Endodermal cell (in vitro differentiated cells): ENCODE measurements around the gene ZDHHC19. TPM values are rescaled to one million over a fixed set of nuclear protein-coding genes. Genes with fewer than 3 reads are reported as not detected.
"Not testable (repeated sequence)": the region's sequence is repeated elsewhere in the genome, so short reads cannot be mapped to it uniquely, and the experiment has no call there.

Experiments
- DNase-seq: peaks from one replicate; pipeline ENCODE4 v3.0.0-alpha.2; 2017
- H3K27ac ChIP-seq: 2 replicates; pipeline ENCODE4 v1.5.1; 2013; ENCODE audit warnings: mild to moderate bottlenecking, low read depth, low read length, moderate library complexity
- H3K27me3 ChIP-seq: 2 replicates; pipeline ENCODE4 v1.6.1; 2013; ENCODE audit warnings: mild to moderate bottlenecking, low read length, moderate library complexity; ENCODE audit not compliant: insufficient read depth, control insufficient read depth, poor library complexity, severe bottlenecking
- H3K36me3 ChIP-seq: 2 replicates; pipeline ENCODE4 v1.7.0; 2013; ENCODE audit warnings: mild to moderate bottlenecking, low read length, moderate library complexity; ENCODE audit not compliant: control insufficient read depth, insufficient read depth
- H3K4me1 ChIP-seq: one replicate; pipeline ENCODE4 v1.7.0; 2013; ENCODE audit warnings: low read length; ENCODE audit not compliant: control insufficient read depth, insufficient read depth
- H3K4me3 ChIP-seq: 2 replicates; pipeline ENCODE4 v1.5.1; 2013; ENCODE audit warnings: mild to moderate bottlenecking, low read length, moderate library complexity
- H3K9ac ChIP-seq: 2 replicates; pipeline ENCODE4 v1.6.1; 2013; ENCODE audit warnings: mild to moderate bottlenecking, low read length, moderate library complexity; ENCODE audit not compliant: poor library complexity, severe bottlenecking; ENCODE audit errors: extremely low read depth
- H3K9me3 ChIP-seq: 2 replicates; pipeline ENCODE4 v1.6.1; 2013; ENCODE audit warnings: mild to moderate bottlenecking, low read length, moderate library complexity; ENCODE audit not compliant: control insufficient read depth
- H3K27ac Mint-ChIP-seq: 2 replicates; pipeline ENCODE4 v1.8.0; 2020; ENCODE audit warnings: mixed read lengths
- H3K27me3 Mint-ChIP-seq: 2 replicates; pipeline ENCODE4 v1.8.0; 2021; ENCODE audit warnings: mild to moderate bottlenecking, mixed read lengths; ENCODE audit not compliant: insufficient read depth
- H3K36me3 Mint-ChIP-seq: 2 replicates; pipeline ENCODE4 v1.8.0; 2020; ENCODE audit warnings: low read depth, mixed read lengths
- H3K4me1 Mint-ChIP-seq: 2 replicates; pipeline ENCODE4 v1.8.0; 2020; ENCODE audit warnings: mixed read lengths
- H3K4me3 Mint-ChIP-seq: 2 replicates; pipeline ENCODE4 v1.8.0; 2020; ENCODE audit warnings: mild to moderate bottlenecking, moderate library complexity, mixed read lengths
- H3K9me3 Mint-ChIP-seq: 2 replicates; pipeline ENCODE4 v1.8.0; 2020; ENCODE audit warnings: mild to moderate bottlenecking, mixed read lengths
- WGBS, 2 experiments: methylation state at CpG; one replicate each; pipeline versions ENCODE4 v1.1.5 to v1.1.7; 2013; ENCODE audit warnings: missing lambda C conversion rate in 2 of 2, mixed read lengths in 1 of 2; ENCODE audit not compliant: insufficient coverage in 1 of 2, insufficient read length in 1 of 2; 5-methylcytosine and 5-hydroxymethylcytosine counted together
- total RNA-seq, 2 donors: library from RNA; stranded (reverse); fragmentation: NEBNext Ultra II Directional in 1 of 2; extraction: Animal tissue kit (Norgen Biotek cat#: 25700) in 1 of 2; gene quantifications; 2 replicates in 1 of 2; 3 replicates in 1 of 2; pipeline ENCODE4 v1.2.1, GENCODE V29; 2021
- TF ChIP-seq, protein P1 (sequence below): fragments of 200-600 bp; sonication (generic); conservative IDR thresholded peaks from 2 replicates; pipeline ENCODE4 v1.5.0; 2021; ENCODE audit warnings: antibody characterized with exemption, mild to moderate bottlenecking

Gene ZDHHC19
- total RNA-seq, 2 donors from 2014 or later = 0.86 TPM; not detected in 1

DNA sequence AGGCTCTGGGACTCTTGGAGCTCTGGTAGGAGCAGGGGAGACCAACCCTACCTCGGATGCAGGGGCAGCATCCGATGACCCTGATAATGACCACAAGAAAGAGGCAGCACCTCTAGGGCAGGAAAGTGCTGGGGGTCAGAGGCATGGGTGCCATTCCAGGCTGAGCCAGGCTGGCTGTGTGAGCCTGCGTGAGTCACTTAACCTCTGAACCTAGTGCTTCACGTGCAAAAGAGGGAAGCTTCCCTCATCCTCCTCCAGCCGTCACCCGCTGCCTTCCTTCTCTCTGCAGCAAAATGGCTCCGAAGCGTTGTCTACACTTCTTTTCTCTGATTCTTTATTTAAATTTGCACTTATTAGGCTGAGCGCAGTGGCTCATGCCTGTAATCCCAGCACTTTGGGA is 35.5 kb downstream of the ZDHHC19 start:
- 83 to 93% methylated on average over 7 to 9 of the region's 9 CpGs for WGBS, 2 experiments

DNA sequence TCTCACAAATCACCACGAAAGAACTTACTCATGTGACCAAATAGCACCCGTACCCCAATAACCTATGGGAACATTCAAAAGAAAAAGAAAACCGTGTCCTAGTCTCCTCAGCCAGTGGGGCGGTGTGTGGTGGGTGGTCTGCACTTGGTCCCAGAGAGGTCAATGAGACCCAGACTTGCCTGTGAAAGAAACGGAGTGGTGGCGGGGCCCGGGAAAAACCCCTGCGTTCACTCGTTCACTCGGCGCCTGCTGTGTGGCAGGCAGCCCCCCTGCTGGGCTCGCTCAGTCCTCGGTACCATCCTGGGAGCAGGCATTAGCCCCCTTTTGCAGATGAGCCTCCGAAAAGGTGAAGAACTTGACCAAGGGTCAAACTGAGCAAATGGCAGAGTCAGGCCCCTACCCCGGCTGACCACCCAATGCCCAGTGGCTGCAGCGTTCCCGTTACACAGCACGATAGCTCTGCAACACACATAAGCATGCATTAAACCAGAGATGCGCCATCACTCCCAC is 36.0 kb downstream of the ZDHHC19 start:
- H3K27ac ChIP-seq = no peak overlapping the region
- no peaks in the 10 kb centered on the region for H3K36me3 ChIP-seq
- peaks cover 4% of the 10 kb centered on the region for H3K4me1 ChIP-seq
- TF ChIP-seq, protein P1, sequence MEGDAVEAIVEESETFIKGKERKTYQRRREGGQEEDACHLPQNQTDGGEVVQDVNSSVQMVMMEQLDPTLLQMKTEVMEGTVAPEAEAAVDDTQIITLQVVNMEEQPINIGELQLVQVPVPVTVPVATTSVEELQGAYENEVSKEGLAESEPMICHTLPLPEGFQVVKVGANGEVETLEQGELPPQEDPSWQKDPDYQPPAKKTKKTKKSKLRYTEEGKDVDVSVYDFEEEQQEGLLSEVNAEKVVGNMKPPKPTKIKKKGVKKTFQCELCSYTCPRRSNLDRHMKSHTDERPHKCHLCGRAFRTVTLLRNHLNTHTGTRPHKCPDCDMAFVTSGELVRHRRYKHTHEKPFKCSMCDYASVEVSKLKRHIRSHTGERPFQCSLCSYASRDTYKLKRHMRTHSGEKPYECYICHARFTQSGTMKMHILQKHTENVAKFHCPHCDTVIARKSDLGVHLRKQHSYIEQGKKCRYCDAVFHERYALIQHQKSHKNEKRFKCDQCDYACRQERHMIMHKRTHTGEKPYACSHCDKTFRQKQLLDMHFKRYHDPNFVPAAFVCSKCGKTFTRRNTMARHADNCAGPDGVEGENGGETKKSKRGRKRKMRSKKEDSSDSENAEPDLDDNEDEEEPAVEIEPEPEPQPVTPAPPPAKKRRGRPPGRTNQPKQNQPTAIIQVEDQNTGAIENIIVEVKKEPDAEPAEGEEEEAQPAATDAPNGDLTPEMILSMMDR = no peak
- H3K27ac Mint-ChIP-seq = no peak overlapping the region
- no peak overlapping the region for H3K9ac ChIP-seq
- WGBS, 2 experiments = 83 to 88% methylated on average over 14 to 19 of the region's 19 CpGs
- no peaks in the 10 kb centered on the region for H3K27me3 ChIP-seq
- peaks cover 6% of the 10 kb centered on the region for H3K4me1 Mint-ChIP-seq
- H3K9me3 Mint-ChIP-seq = no peaks in the 10 kb centered on the region
- no peaks in the 10 kb centered on the region for H3K9me3 ChIP-seq
- H3K27me3 Mint-ChIP-seq = no peaks in the 10 kb centered on the region
- H3K4me3 Mint-ChIP-seq = no peak overlapping the region
- no peaks in the 10 kb centered on the region for H3K36me3 Mint-ChIP-seq
- H3K4me3 ChIP-seq = no peak overlapping the region
- no peak for DNase-seq

More for the DNA sequence above, 35.5 kb downstream of the ZDHHC19 start:
- Histone ChIP-seq H3K4me1 (peaks cover 4% of the 10 kb centered on the region), H3K9ac (no peak overlapping the region), H3K9me3 (no peaks in the 10 kb centered on the region), H3K4me3 (no peak overlapping the region), H3K27me3 (no peaks in the 10 kb centered on the region), H3K36me3 (no peaks in the 10 kb centered on the region), H3K27ac (no peak overlapping the region)
- Mint-ChIP-seq H3K36me3 (no peaks in the 10 kb centered on the region), H3K27me3 (no peaks in the 10 kb centered on the region), H3K9me3 (no peaks in the 10 kb centered on the region), H3K4me3 (no peak overlapping the region), H3K4me1 (peaks cover 6% of the 10 kb centered on the region), H3K27ac (no peak overlapping the region)
- DNase-seq = no peak
- TF ChIP-seq, protein P1 = no peak

DNA sequence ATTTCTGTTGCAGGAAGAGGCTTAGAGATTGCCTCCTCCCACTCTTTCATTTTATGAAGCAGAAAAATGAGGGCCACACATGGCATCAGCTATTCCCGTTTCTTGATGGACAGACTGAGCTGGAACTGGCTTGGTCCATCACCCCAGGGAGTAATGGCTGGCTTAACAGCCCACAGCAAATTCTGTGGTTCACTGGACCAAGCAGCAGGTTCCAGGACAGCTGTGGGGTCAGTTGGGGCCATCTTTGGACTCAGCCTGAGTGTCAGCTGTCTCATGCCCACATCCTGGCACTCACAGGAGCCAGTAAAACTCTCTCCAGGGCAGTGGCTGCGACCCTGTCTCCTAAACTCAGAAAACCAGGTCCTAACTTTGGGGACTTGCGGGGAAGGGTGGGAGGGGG is 36.5 kb downstream of the ZDHHC19 start:
- H3K4me1 ChIP-seq = peaks cover 4% of the 10 kb centered on the region
- H3K9ac ChIP-seq = no peak overlapping the region
- H3K9me3 Mint-ChIP-seq = no peaks in the 10 kb centered on the region
- 92 to 96% methylated on average over 3 of the region's 3 CpGs for WGBS, 2 experiments
- H3K27me3 Mint-ChIP-seq = no peaks in the 10 kb centered on the region
- TF ChIP-seq, protein P1 = no peak
- H3K9me3 ChIP-seq = no peaks in the 10 kb centered on the region
- DNase-seq = no peak
- no peak overlapping the region for H3K27ac Mint-ChIP-seq
- no peaks in the 10 kb centered on the region for H3K36me3 ChIP-seq
- H3K36me3 Mint-ChIP-seq = no peaks in the 10 kb centered on the region
- H3K4me3 Mint-ChIP-seq = no peak overlapping the region
- H3K27ac ChIP-seq = no peak overlapping the region
- H3K27me3 ChIP-seq = no peaks in the 10 kb centered on the region
- peaks cover 5% of the 10 kb centered on the region for H3K4me1 Mint-ChIP-seq
- no peak overlapping the region for H3K4me3 ChIP-seq

- H3K27me3 ChIP-seq, H3K4me1 Mint-ChIP-seq, H3K36me3 Mint-ChIP-seq, H3K9me3 ChIP-seq, H3K36me3 ChIP-seq, H3K4me1 ChIP-seq, DNase-seq, H3K4me3 ChIP-seq, H3K27me3 Mint-ChIP-seq, H3K27ac ChIP-seq, H3K9me3 Mint-ChIP-seq, H3K27ac Mint-ChIP-seq, H3K4me3 Mint-ChIP-seq, H3K9ac ChIP-seq: not testable (repeated sequence)
- WGBS, 2 experiments = 88 to 94% methylated on average over 5 to 12 of the region's 12 CpGs
Measured at GRCh38 chr3:196170296-196170695, 40.9 kb downstream of the ZDHHC19 start.
